Epithelial cell of proximal tubule (primary cell): ENCODE data around the gene CNKSR1. TPM values are rescaled to one million over a fixed set of nuclear protein-coding genes. Genes with fewer than 3 reads are reported as not detected.

Experiments
- DNase-seq: peaks from one replicate; pipeline ENCODE4 v3.0.0-alpha.2; 2011; ENCODE audit warnings: low read depth
- H3K4me3 ChIP-seq: 2 replicates; pipeline ENCODE4 v1.5.1; 2011; ENCODE audit warnings: low read depth, mild to moderate bottlenecking, low read length
- CTCF ChIP-seq: conservative IDR thresholded peaks from 2 replicates; pipeline ENCODE4 v1.5.1; 2012; ENCODE audit warnings: low read depth, mild to moderate bottlenecking, low read length
- total RNA-seq: library from RNA; depleted of rRNA; stranded (reverse); fragments of >200 nt; gene quantifications from 2 replicates; pipeline ENCODE4 v1.2.3, GENCODE V29; 2015

The CNKSR1 gene
- 6.7 and 14.8 TPM in 2 replicates for total RNA-seq

- H3K4me3 ChIP-seq, result peak within 1 kb of the TSS; percentile 40
- TF ChIP-seq CTCF, result peak; percentile 12
- no peak for DNase-seq
These were observed at the start of gene CNKSR1 for GRCh38 chr1:26177182-26177684. Gene CNKSR1 (plus strand): TSS chr1:26177491. CDS start chr1:26177548, 57 bp downstream.

- no peak for TF ChIP-seq CTCF
- no peak overlapping the region for H3K4me3 ChIP-seq
- no peak for DNase-seq
These were observed 47.5 kb upstream of the CNKSR1 start for GRCh38 chr1:26129778-26130177.

GRCh38 chr1:26130695-26131094 is 46.6 kb upstream of the CNKSR1 start:
- no peak for TF ChIP-seq CTCF
- H3K4me3 ChIP-seq, result no peak overlapping the region
- no peak for DNase-seq

- H3K4me3 ChIP-seq, result no peak overlapping the region
- DNase-seq, result no peak
- no peak for TF ChIP-seq CTCF
These were observed 45.0 kb upstream of the CNKSR1 start for GRCh38 chr1:26132128-26132833.

GRCh38 chr1:26132834-26133167 is 44.5 kb upstream of the CNKSR1 start:
- H3K4me3 ChIP-seq, result no peak overlapping the region
- no peak for DNase-seq
- no peak for TF ChIP-seq CTCF

- DNase-seq, result no peak
- TF ChIP-seq CTCF, result no peak
- no peak overlapping the region for H3K4me3 ChIP-seq
These were observed 42.8 kb upstream of the CNKSR1 start for GRCh38 chr1:26134466-26134865.

GRCh38 chr1:26138974-26139558 is 38.2 kb upstream of the CNKSR1 start:
- DNase-seq, result no peak
- no peak for TF ChIP-seq CTCF
- H3K4me3 ChIP-seq, result no peak overlapping the region
